ENCODE measurements around the gene PVALB.

GRCh38 chr22:36818010-36818642, 1.3 kb upstream of the PVALB start:
- no peak for TF ChIP-seq CTCF (IDR thresholded peaks at IDR 0.05; ENCODE audit: low read length)
- TF ChIP-seq EZH2 (optimal IDR thresholded peaks at IDR 0.05; ENCODE audit: low read depth, low read length), result no peak
